ENCODE measurements around the gene DCP1A.

DNA sequence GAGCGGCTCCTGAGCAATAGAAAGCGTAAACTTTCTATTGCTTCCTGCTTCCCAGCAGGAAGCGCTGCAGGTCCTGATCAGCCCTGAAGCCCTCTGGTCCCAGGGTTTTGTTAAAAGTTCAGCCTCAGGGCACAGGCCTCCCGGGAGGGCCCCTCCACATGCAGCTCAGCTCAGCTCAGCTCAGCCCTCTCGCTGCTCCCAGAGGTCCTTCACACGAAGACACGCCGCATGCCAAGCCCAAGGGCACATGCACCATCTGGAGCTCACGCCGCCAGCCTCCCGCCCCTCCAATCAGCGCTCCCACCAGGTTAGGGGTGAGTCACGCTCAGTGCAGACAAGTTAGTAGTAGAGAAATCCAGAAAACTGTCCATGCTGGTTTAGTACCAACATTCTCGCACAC lies 104.2 kb downstream of the DCP1A start:
- no peak for TF ChIP-seq POLR2A (IDR thresholded peaks at IDR 0.05; ENCODE audit: low read depth, low read length)
- no peak for TF ChIP-seq TAF1 (IDR thresholded peaks at IDR 0.05; ENCODE audit: borderline replicate concordance, low read depth, low read length)
- TF ChIP-seq POLR2AphosphoS5 (IDR thresholded peaks at IDR 0.05; ENCODE audit: low read depth, low read length) = no peak
